Muscle layer of duodenum (tissue), 2 donors: ENCODE data around the gene CLPSL1.
"Not testable (repeated sequence)": the region's sequence is repeated elsewhere in the genome, so short reads cannot be mapped to it uniquely, and the experiment has no call there.

Experiments
- H3K27ac ChIP-seq: one replicate; pipeline ENCODE4 v1.7.0; 2013; ENCODE audit warnings: mild to moderate bottlenecking, low read length
- H3K27me3 ChIP-seq: one replicate; pipeline ENCODE4 v1.7.0; 2013; ENCODE audit warnings: low read depth, mild to moderate bottlenecking, control low read depth, low read length
- H3K36me3 ChIP-seq, 2 donors: one replicate each; pipeline ENCODE4 v1.7.0; 2013; ENCODE audit warnings: low read length in 2 of 2, control low read depth in 1 of 2, mild to moderate bottlenecking in 1 of 2; ENCODE audit not compliant: insufficient read depth in 2 of 2, control insufficient read depth in 1 of 2
- H3K4me1 ChIP-seq, 2 donors: one replicate each; pipeline ENCODE4 v1.7.0; 2013; ENCODE audit warnings: low read length in 2 of 2, mild to moderate bottlenecking in 2 of 2, control low read depth in 1 of 2, moderate library complexity in 1 of 2; ENCODE audit not compliant: insufficient read depth in 2 of 2, control insufficient read depth in 1 of 2
- H3K4me3 ChIP-seq, 2 donors: one replicate each; pipeline ENCODE4 v1.7.0; 2013; ENCODE audit warnings: low read length in 2 of 2, low read depth in 1 of 2, mild to moderate bottlenecking in 1 of 2
- H3K9me3 ChIP-seq, 2 donors: one replicate each; pipeline ENCODE4 v1.7.0; 2013; ENCODE audit warnings: low read length in 2 of 2, control low read depth in 1 of 2, mild to moderate bottlenecking in 1 of 2; ENCODE audit not compliant: control insufficient read depth in 1 of 2
- donor health status: healthy.

CLPSL1 gene, protein sequence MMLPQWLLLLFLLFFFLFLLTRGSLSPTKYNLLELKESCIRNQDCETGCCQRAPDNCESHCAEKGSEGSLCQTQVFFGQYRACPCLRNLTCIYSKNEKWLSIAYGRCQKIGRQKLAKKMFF

DNA sequence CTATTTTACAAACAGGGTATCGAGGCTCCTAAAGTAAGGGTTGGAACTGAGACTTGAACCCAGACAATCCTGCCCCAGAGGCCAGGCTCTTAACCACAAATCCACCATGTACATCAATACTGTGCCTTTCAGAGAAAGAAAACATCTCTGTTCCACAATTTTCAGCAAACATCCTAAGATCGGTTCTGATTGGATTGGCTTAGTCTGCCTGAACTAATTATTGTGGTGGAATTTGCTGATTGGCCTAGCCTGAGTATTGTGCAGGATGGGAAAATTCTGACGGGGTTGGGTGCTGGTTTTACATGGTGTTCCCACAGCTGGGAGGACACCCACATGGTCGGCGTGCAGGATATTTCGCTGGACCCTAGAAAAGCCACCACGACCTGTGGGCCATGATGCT, at the start of gene CLPSL1:
Gene CLPSL1 (plus strand): TSS at position 301 of the 400 bp plus-strand sequence. CDS start 92 bp downstream, at position 393.
- Histone ChIP-seq H3K27ac (no peak within 1 kb of the TSS), H3K36me3 (no peaks in the 10 kb centered on the region), H3K9me3 (no peaks in the 10 kb centered on the region), H3K4me3 (no peak within 1 kb of the TSS), H3K27me3 (peaks cover 4% of the 10 kb centered on the region), H3K4me1 (peaks cover 0 to 4% of the 10 kb centered on the region in 2 donors)

DNA sequence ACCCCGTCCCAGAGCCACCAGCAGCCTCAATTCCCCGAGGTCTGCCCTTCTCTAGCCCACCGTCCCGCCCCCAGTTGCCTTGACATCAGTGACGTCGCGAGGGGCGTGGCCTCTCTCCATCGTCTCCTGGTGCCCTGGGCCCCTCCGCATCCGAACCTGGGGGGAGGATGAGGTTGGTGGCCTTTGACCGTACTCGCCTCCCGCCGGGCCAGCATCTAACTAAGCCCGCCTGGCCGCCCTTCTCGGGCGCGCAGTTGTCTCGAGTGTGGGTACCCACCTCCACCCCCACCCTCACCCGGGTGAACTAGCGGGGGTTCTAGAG, 49.4 kb upstream of the CLPSL1 start:
- Histone ChIP-seq H3K9me3 (no peaks in the 10 kb centered on the region), H3K27ac (peak overlapping the region; percentile 98), H3K27me3 (no peaks in the 10 kb centered on the region), H3K4me1 (peaks cover 42 to 44% of the 10 kb centered on the region in 2 donors), H3K36me3 (no peaks in the 10 kb centered on the region), H3K4me3 (peak overlapping the region; percentile 52 to 66)

DNA sequence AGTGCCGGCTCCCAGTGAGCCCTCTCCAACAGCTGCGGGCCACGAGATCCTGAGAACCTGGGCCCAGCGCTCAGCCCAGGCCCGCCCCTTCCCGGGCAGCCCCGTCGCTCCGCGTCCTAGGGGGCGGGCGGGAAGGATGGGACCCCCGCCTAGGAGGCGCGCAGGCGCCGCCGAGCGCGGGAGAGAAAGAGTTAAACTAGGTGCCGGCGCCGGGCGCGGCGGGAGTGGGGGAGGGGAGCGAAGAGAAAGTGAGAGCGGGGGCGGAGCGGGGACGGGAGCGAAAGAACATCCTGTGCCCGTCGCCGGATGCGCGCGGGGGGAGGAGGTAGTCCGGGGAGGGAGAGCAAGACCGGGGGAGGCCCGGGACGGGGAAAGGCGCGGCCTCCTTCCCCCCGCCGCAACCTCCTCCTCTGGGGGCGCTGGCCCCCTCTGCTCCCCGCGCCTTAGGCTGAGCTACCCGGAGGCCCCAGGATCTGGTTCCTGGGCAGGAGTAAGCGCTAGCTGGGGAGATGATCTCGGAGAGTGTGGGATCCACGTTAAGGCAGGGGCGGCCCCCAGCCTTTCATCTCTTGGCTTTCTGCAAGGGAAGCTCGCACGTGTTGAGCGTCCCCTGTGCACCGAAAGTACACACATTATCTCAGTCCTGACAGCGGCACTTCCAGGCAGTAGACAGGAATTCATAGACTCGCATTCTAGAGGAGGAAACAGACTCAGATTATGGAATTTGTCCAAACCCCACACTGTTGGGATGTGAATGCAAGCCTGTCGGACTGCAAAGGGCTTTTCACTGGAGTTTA, 48.9 kb upstream of the CLPSL1 start:
- H3K27ac ChIP-seq, result peak overlapping the region; percentile 98
- H3K4me3 ChIP-seq, result peak overlapping the region; percentile 52 to 66
- H3K36me3 ChIP-seq, result no peaks in the 10 kb centered on the region
- peaks cover 36 to 39% of the 10 kb centered on the region in 2 donors for H3K4me1 ChIP-seq
- no peaks in the 10 kb centered on the region for H3K27me3 ChIP-seq
- H3K9me3 ChIP-seq, result no peaks in the 10 kb centered on the region

DNA sequence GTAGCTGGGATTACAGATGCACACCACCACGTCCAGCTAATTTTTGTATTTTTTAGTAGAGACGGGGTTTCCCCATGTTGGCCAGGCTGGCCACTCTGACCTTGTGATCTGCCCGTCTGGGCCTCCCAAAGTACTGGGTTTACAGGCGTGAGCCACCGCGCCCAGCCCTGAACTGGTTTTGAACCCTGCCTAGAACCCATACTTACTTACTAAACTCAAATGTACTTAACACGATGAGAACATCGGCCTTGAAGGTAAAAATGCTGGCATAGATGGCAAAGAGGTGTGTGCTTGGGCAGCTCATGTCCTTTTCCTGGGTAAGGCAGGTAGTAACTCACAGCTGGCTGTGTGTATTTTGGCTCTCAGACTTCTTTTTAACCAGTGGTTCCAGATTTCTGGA, 47.2 kb upstream of the CLPSL1 start:
- Histone ChIP-seq H3K36me3 (no peaks in the 10 kb centered on the region), H3K27ac (no peak overlapping the region)

DNA sequence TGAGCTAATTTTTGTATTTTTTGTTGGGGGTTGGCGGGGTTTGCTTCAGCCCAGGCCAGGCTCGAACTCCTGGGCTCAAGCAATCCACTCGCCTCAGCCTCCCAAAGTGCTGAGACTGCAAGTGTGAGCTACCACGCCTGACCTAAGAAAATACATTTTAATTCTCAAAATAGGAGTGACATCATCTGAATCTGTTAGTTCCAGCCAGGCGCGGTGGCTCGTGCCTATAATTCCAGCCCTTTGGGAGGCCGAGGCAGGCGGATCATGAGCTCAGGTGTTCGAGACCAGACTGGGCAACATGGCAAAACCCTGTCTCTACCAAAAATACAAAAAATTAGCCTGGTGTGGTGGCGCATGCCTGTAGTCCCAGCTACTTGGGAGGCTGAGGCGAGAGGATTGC, 46.5 kb upstream of the CLPSL1 start:
- H3K4me1 ChIP-seq, result peaks cover 22 to 30% of the 10 kb centered on the region in 2 donors
- not testable (repeated sequence) for H3K4me3 ChIP-seq, H3K36me3 ChIP-seq, H3K9me3 ChIP-seq, H3K27me3 ChIP-seq, H3K27ac ChIP-seq

More for the DNA sequence above, 47.2 kb upstream of the CLPSL1 start:
- no peaks in the 10 kb centered on the region for H3K9me3 ChIP-seq
- H3K27me3 ChIP-seq, result no peaks in the 10 kb centered on the region
- H3K4me3 ChIP-seq, result no peak overlapping the region
- peaks cover 28 to 37% of the 10 kb centered on the region in 2 donors for H3K4me1 ChIP-seq

DNA sequence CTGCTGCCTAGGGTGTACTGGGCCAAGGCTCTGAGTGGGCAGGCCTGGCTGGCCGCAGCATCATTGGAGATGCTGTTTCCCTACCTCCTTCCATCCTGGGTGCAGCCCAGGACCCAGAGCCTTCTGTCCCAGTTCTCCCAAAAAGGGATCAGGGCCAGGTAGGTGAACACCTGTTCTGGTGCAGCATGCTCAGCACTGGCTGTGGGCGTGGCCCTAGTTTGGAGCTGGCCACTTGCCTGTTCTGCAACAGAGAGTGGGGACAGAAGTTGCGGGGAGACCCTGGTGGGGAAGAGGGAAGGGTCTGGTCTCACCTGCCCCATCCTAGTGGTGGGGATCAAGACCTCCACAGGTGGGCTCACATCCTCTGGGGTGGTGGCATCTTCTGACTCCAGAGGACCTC, 45.4 kb upstream of the CLPSL1 start:
- Histone ChIP-seq H3K4me3 (no peak overlapping the region), H3K4me1 (peaks cover 16 to 25% of the 10 kb centered on the region in 2 donors), H3K36me3 (no peaks in the 10 kb centered on the region), H3K9me3 (no peaks in the 10 kb centered on the region), H3K27ac (no peak overlapping the region), H3K27me3 (no peaks in the 10 kb centered on the region)

DNA sequence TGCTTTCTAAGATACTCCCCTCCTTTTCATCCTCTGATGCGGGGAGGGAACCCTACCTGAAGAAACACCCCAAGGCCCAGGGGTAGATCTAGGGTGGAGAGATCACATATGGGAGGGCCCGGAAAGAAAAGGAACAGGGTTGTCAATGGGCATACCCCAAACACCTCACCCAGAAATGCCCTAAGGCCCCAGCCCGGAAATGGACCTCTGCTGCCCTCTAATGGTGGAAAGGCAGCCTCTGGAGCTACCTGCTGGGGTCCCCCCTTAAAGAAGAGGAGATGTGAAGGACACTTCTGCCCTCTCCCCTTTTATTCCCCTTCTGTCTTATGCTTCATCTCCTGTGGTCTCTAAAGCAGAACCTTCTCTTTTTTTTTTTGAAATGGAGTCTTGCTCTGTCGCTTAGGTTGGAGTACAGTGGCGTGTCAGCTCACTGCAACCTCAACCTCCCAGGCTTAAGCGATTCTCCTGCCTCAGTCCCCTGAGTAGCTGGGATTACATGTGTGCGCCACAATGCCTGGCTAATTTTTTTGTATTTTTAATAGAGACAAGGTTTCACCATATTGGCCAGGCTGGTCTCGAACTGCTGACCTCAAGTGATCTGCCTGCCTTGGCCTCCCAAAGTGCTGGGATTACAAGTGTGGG, 44.4 kb upstream of the CLPSL1 start:
- no peak overlapping the region for H3K27ac ChIP-seq
- no peaks in the 10 kb centered on the region for H3K27me3 ChIP-seq
- H3K4me1 ChIP-seq, result peaks cover 9 to 20% of the 10 kb centered on the region in 2 donors
- no peaks in the 10 kb centered on the region for H3K9me3 ChIP-seq
- no peak overlapping the region for H3K4me3 ChIP-seq
- no peaks in the 10 kb centered on the region for H3K36me3 ChIP-seq

DNA sequence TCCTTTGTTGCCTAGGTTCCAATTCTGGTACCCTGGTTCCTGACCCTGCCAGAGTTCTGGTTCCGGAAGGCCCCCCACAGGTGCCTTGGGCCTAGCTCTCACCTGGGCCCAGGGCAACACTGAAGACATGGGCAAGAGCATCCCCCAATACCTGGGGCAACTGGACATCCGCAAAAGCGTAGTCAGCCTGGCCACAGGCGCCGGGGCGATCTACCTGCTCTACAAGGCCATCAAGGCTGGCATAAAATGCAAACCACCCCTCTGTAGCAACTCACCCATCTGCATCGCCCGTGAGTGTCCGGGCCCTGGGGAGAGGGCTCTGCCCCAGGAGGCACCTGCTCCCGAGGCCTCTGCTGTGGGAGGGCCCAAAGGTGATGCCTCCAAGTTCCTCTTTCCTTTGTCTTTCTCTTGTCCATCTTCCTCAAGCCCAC, 43.8 kb upstream of the CLPSL1 start, which contains the start of gene ARMC12:
Gene ARMC12 (plus strand): TSS at position 51 of the 431 bp plus-strand sequence. CDS start 77 bp downstream, at position 128.
- H3K27me3 ChIP-seq, result no peaks in the 10 kb centered on the region
- no peak within 1 kb of the TSS for H3K27ac ChIP-seq
- H3K9me3 ChIP-seq, result no peaks in the 10 kb centered on the region
- H3K36me3 ChIP-seq, result no peaks in the 10 kb centered on the region
- H3K4me3 ChIP-seq, result no peak within 1 kb of the TSS
- peaks cover 9 to 20% of the 10 kb centered on the region in 2 donors for H3K4me1 ChIP-seq

DNA sequence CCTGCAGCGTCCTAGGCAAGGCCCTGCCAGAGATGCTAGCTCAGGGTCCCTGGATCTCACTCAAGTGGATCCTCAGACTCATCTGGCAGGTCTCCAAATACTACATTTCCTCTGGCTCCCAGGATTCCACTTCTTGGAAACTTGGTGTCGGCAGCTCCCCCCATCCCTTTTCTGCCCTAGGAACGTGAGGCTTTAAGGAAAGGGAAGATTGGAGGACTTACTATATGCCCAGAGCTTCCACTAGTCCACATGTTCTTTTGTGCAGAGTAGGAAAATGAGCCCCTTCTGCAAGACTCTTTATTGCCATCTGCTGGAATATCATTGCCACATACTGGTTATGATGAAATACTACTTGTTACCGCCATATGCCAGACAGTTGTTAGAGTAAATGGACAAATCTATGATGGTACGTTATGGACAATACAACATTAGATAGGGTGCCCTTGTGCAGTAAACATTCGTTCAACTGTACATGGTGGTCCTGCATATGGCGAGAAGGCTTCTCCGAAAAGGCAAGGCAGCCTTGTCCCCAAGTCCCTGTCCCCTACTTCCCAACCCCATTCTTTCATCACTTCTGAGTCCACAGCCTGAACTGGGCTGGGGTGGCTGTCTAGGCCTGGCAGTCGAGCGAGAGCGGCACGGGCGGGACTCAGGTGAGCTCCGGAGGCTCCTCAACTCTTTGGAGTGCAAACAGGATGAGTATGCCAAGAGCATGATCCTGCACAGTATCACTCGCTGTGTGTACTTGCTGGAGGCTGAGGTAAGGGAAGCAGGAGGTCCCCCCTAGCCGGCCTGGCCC, 43.2 kb upstream of the CLPSL1 start:
- no peaks in the 10 kb centered on the region for H3K27me3 ChIP-seq
- peaks cover 5 to 17% of the 10 kb centered on the region in 2 donors for H3K4me1 ChIP-seq
- no peaks in the 10 kb centered on the region for H3K9me3 ChIP-seq
- H3K4me3 ChIP-seq, result no peak overlapping the region
- no peaks in the 10 kb centered on the region for H3K36me3 ChIP-seq
- no peak overlapping the region for H3K27ac ChIP-seq

DNA sequence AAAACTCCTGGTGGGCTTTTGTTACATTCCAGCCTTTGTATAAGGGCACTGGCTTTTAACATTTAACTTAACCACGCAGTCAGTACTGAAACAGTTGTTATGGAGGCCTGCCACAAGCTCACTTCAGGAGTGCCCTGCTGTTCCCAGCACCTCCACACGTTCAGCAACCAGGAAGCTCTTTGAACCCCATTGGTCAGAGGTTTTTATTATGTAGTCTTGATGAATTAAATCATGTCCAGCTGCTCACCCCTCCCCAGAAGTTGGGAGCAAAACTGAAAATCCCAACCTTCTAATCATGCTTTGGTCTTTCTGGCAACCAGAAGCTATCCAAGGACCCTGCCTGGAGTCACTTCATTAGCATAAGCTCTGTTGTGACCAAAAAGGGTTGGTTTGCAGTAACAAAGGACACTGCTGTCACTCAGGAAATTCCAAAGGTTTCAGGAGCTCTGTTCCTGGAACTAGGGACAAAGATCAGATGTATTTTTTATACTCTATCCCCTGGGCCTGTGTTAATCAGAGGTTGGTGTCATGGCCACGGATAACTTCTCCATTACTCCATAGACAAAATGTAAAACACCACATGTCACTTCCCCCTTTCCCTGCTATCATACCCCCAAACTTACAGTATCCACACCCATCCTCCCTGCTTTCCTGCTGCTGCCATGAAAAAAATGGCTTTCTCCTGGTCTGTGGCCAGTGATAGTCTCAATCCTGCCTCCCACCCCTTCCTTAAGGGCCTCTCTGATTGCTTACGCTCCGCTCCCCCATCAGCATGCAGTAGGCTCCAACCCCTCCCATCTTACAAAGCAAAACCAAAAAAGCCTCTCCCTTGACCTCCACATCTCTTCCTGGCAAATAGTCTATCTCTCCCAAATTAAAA, 40.9 kb upstream of the CLPSL1 start:
- Histone ChIP-seq H3K27ac (peak overlapping the region; percentile 23), H3K36me3 (no peaks in the 10 kb centered on the region)

More for the DNA sequence above, 40.9 kb upstream of the CLPSL1 start:
- peaks cover 0 to 7% of the 10 kb centered on the region in 2 donors for H3K4me1 ChIP-seq
- no peak overlapping the region for H3K4me3 ChIP-seq
- H3K27me3 ChIP-seq, result no peaks in the 10 kb centered on the region
- no peaks in the 10 kb centered on the region for H3K9me3 ChIP-seq
